Testis (tissue), 3 donors: ENCODE data around the gene RBPJ. TPM values are rescaled to one million over a fixed set of nuclear protein-coding genes. Genes with fewer than 3 reads are reported as not detected.

Experiments
- DNase-seq: peaks from one replicate; pipeline ENCODE4 v3.0.0-alpha.2; 2019
- H3K27ac ChIP-seq, 2 donors: fragments of 200-600 bp; sonication (generic); one replicate each; pipeline ENCODE4 v1.5.1; 2019
- H3K27me3 ChIP-seq: fragments of 200-600 bp; sonication (generic); one replicate; pipeline ENCODE4 v1.5.1; 2019
- H3K36me3 ChIP-seq: fragments of 200-600 bp; sonication (generic); one replicate; pipeline ENCODE4 v1.5.1; 2017; ENCODE audit warnings: low read depth; ENCODE audit errors: missing control alignments
- H3K4me1 ChIP-seq: fragments of 200-600 bp; sonication (generic); one replicate; pipeline ENCODE4 v1.5.1; 2019
- H3K4me3 ChIP-seq, 2 donors: fragments of 200-600 bp; sonication (generic); one replicate each; pipeline ENCODE4 v1.5.1; 2017 to 2019
- H3K9me3 ChIP-seq: fragments of 200-600 bp; sonication (generic); one replicate; pipeline ENCODE4 v1.5.1; 2017
- POLR2A ChIP-seq: fragments of 450-650 bp; IDR thresholded peaks from one replicate; pipeline ENCODE4 v1.6.1; 2017; ENCODE audit warnings: antibody characterized with exemption, mild to moderate bottlenecking, moderate library complexity
- WGBS, 2 donors: methylation state at CpG; one replicate each; pipeline ENCODE4 v1.1.5; 2018; 5-methylcytosine and 5-hydroxymethylcytosine counted together
- intact Hi-C: fragments of 100-400 bp; cut with DNase I; formaldehyde crosslinking; loops from one replicate; pipeline ENCODE4 v1.15.1; 2023; ENCODE audit warnings: low total_unique reads
- polyA plus RNA-seq: library from polyadenylated mRNA; stranded (reverse); fragments of 350-450 nt; fragmentation: Illumina TruSeq; extraction: RNeasy Lipid Tissue Mini Kit (QIAGEN cat#74804); gene quantifications from one replicate; pipeline ENCODE4 v1.2.3, GENCODE V29; 2014; ENCODE audit warnings: low read depth, low replicate concordance; ENCODE audit not compliant: insufficient read depth
- total RNA-seq, 2 donors: library from RNA; depleted of rRNA; stranded (reverse); fragments of >200 nt; gene quantifications; one replicate each; pipeline ENCODE4 v1.2.3, GENCODE V29; 2016
- TF ChIP-seq, protein P1 (sequence below), 3 experiments: fragments of 450-650 bp in 2 of 3; fragments of 200-600 bp in 1 of 3; sonication (generic) in 1 of 3; IDR thresholded peaks; one replicate each; pipeline ENCODE4 v1.5.1; 2016 to 2019; ENCODE audit warnings: antibody characterized with exemption in 3 of 3, mild to moderate bottlenecking in 2 of 3, moderate library complexity in 1 of 3

The RBPJ gene
- total and polyA plus RNA-seq, 3 donors from 2014 or later = 57.7 to 75.8 (median 71.6) TPM

DNA sequence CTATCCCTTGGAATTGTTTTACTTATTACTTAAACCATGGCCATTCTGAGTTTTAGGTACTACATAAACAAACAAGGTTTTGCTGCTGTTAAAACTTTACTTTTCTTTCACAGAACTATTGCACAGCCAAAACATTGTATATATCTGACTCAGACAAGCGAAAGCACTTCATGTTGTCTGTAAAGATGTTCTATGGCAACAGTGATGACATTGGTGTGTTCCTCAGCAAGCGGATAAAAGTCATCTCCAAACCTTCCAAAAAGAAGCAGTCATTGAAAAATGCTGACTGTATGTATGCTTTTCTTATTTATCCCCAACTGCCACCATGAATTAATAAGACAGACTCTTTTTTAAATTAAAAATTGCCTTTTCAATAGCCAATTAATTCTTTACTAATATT is 99.6 kb downstream of the RBPJ start:
- Histone ChIP-seq H3K4me1 (no peaks in the 10 kb centered on the region), H3K4me3 (no peak overlapping the region), H3K9me3 (no peaks in the 10 kb centered on the region), H3K36me3 (no peaks in the 10 kb centered on the region), H3K27me3 (no peaks in the 10 kb centered on the region), H3K27ac (no peak overlapping the region)
- no peak for DNase-seq
- 84 to 97% methylated on average over 2 of the region's 2 CpGs for WGBS, 2 donors
- no peak for TF ChIP-seq POLR2A
- TF ChIP-seq, protein P1, sequence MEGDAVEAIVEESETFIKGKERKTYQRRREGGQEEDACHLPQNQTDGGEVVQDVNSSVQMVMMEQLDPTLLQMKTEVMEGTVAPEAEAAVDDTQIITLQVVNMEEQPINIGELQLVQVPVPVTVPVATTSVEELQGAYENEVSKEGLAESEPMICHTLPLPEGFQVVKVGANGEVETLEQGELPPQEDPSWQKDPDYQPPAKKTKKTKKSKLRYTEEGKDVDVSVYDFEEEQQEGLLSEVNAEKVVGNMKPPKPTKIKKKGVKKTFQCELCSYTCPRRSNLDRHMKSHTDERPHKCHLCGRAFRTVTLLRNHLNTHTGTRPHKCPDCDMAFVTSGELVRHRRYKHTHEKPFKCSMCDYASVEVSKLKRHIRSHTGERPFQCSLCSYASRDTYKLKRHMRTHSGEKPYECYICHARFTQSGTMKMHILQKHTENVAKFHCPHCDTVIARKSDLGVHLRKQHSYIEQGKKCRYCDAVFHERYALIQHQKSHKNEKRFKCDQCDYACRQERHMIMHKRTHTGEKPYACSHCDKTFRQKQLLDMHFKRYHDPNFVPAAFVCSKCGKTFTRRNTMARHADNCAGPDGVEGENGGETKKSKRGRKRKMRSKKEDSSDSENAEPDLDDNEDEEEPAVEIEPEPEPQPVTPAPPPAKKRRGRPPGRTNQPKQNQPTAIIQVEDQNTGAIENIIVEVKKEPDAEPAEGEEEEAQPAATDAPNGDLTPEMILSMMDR (IDR thresholded peaks at IDR 0.05) = no peak
- intact Hi-C loops = no loop called here

- H3K27ac ChIP-seq = no peak overlapping the region
- intact Hi-C loops = no loop called here
- TF ChIP-seq, protein P1 (IDR thresholded peaks at IDR 0.05) = no peak
- TF ChIP-seq POLR2A = no peak
- H3K9me3 ChIP-seq = no peaks in the 10 kb centered on the region
- H3K27me3 ChIP-seq = no peaks in the 10 kb centered on the region
- H3K4me1 ChIP-seq = no peaks in the 10 kb centered on the region
- H3K4me3 ChIP-seq = no peak overlapping the region
- DNase-seq = no peak
- 70 to 89% methylated on average over 1 of the region's 1 CpG for WGBS, 2 donors
- H3K36me3 ChIP-seq = no peaks in the 10 kb centered on the region
These were observed 100.1 kb downstream of the RBPJ start for GRCh38 chr4:26420913-26421312.

DNA sequence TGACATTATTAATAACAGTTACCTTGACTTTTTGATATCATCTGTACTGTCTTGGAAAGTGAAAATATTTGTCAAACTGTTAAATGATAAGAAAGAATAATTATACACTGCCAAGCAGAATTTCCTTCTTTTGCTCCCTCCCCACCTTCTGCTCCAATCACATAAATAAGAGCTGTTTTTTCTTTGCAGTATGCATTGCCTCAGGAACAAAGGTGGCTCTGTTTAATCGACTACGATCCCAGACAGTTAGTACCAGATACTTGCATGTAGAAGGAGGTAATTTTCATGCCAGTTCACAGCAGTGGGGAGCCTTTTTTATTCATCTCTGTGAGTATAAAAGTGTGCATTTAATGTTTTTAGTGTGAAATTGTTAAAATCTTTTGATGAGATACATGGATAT is 103.3 kb downstream of the RBPJ start:
- Histone ChIP-seq H3K9me3 (no peaks in the 10 kb centered on the region), H3K4me1 (no peaks in the 10 kb centered on the region), H3K4me3 (no peak overlapping the region), H3K36me3 (no peaks in the 10 kb centered on the region), H3K27ac (no peak overlapping the region), H3K27me3 (no peaks in the 10 kb centered on the region)
- no peak for DNase-seq
- TF ChIP-seq POLR2A = no peak
- TF ChIP-seq, protein P1 (IDR thresholded peaks at IDR 0.05) = no peak
- 39 to 60% methylated on average over 2 of the region's 2 CpGs for WGBS, 2 donors
- intact Hi-C loops = no loop called here

DNA sequence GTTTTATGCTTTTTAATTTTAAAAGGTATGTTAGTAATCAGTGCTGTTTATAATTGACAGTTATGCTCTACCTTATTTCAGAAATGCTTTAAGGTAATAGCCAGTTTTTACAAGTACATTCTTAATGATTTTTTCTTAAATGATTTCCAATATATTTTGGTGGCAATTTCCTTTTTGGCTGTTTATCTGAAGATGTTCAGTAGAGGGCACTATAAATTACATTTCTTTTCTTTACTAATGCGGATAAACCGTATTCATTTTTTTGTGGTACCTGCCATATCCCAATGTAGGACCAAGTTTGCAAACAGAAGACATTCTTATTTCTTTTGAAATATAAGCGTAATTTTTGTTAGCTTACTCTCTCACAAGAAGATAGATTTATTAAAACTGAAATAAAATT is 104.0 kb downstream of the RBPJ start:
- WGBS, 2 donors = 95 to 98% methylated on average over 3 of the region's 3 CpGs

DNA sequence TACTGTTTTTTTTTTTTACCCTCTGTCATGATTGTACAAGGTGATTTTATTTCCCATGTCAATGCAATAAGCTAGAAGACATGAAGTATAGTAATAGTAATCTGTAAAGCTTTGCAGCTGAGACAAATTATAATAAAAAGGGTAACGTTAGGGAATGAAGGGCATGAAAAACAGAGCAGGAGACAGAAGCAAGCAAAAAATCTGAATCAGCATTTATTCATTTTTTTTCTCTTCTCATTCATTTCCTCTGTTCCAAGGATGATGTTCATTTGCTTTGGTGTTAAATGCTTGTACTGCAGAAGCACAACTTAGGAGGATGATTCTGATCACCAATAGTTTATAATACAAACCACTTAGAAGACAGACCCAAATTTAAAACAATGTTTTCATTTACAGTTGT is 105.1 kb downstream of the RBPJ start:
- H3K9me3 ChIP-seq = no peaks in the 10 kb centered on the region
- TF ChIP-seq, protein P1 (IDR thresholded peaks at IDR 0.05) = no peak
- no peak for TF ChIP-seq POLR2A
- no peak for DNase-seq
- H3K4me1 ChIP-seq = no peaks in the 10 kb centered on the region
- intact Hi-C loops = no loop called here
- no peaks in the 10 kb centered on the region for H3K36me3 ChIP-seq
- 91 to 98% methylated on average over 1 of the region's 1 CpG for WGBS, 2 donors
- H3K4me3 ChIP-seq = no peak overlapping the region
- H3K27ac ChIP-seq = no peak overlapping the region
- no peaks in the 10 kb centered on the region for H3K27me3 ChIP-seq

More for the DNA sequence above, 104.0 kb downstream of the RBPJ start:
- H3K4me3 ChIP-seq = no peak overlapping the region
- no peaks in the 10 kb centered on the region for H3K27me3 ChIP-seq
- H3K4me1 ChIP-seq = no peaks in the 10 kb centered on the region
- DNase-seq = no peak
- intact Hi-C loops = no loop called here
- TF ChIP-seq POLR2A = no peak
- TF ChIP-seq, protein P1 (IDR thresholded peaks at IDR 0.05) = no peak
- H3K9me3 ChIP-seq = no peaks in the 10 kb centered on the region
- H3K36me3 ChIP-seq = no peaks in the 10 kb centered on the region
- H3K27ac ChIP-seq = no peak overlapping the region
